Liver (tissue), 9 donors: ENCODE results near the gene SIGLEC9. TPM values are rescaled to one million over a fixed set of nuclear protein-coding genes. Genes with fewer than 3 reads are reported as not detected.

Experiments
- DNase-seq: peaks from one replicate; pipeline ENCODE4 v3.0.0-alpha.2; 2017; ENCODE audit warnings: low spot score
- H3K27ac ChIP-seq, 2 donors: one replicate each; pipeline ENCODE4 v1.7.0; 2013; ENCODE audit warnings: inconsistent platforms in 2 of 2, low read length in 2 of 2, control low read depth in 1 of 2, low read depth in 1 of 2, mild to moderate bottlenecking in 1 of 2
- H3K27me3 ChIP-seq, 4 donors: one replicate each; pipeline versions ENCODE4 v1.6.1 to v1.7.0; 2013; ENCODE audit warnings: low read length in 3 of 4, inconsistent platforms in 1 of 4, mild to moderate bottlenecking in 1 of 4, moderate library complexity in 1 of 4; ENCODE audit not compliant: control insufficient read depth in 4 of 4, insufficient read depth in 4 of 4
- H3K36me3 ChIP-seq, 4 donors: one replicate each; pipeline versions ENCODE4 v1.6.1 to v1.7.0; 2013; ENCODE audit warnings: low read length in 3 of 4, mild to moderate bottlenecking in 3 of 4, low read depth in 1 of 4, moderate library complexity in 1 of 4; ENCODE audit not compliant: control insufficient read depth in 4 of 4, insufficient read depth in 3 of 4
- H3K4me1 ChIP-seq, 4 donors: one replicate each; pipeline versions ENCODE4 v1.6.1 to v1.7.0; 2013; ENCODE audit warnings: low read length in 3 of 4, mild to moderate bottlenecking in 3 of 4, moderate library complexity in 1 of 4; ENCODE audit not compliant: control insufficient read depth in 4 of 4, insufficient read depth in 4 of 4
- H3K4me3 ChIP-seq, 3 donors: one replicate each; pipeline versions ENCODE4 v1.6.1 to v1.7.0; 2013; ENCODE audit warnings: low read length in 3 of 3, control low read depth in 1 of 3, low read depth in 1 of 3, mild to moderate bottlenecking in 1 of 3
- H3K9ac ChIP-seq, 2 donors: one replicate each; pipeline ENCODE4 v1.7.0; 2013; ENCODE audit warnings: low read length in 2 of 2, mild to moderate bottlenecking in 2 of 2, moderate library complexity in 2 of 2, control low read depth in 1 of 2, low read depth in 1 of 2
- H3K9me3 ChIP-seq, 4 donors: one replicate each; pipeline versions ENCODE4 v1.6.1 to v1.7.0; 2013; ENCODE audit warnings: low read length in 3 of 4; ENCODE audit not compliant: control insufficient read depth in 4 of 4
- ATF3 ChIP-seq: IDR thresholded peaks from 2 replicates; pipeline ENCODE4 v1.6.1; 2016; ENCODE audit warnings: antibody characterized with exemption
- CTCF ChIP-seq: fragments of 150-350 bp; IDR thresholded peaks from 2 replicates; pipeline ENCODE4 v1.5.1; 2017; ENCODE audit warnings: improper control_type of control experiment, low read depth, low read length; ENCODE audit not compliant: missing input control
- EGR1 ChIP-seq, 2 donors: IDR thresholded peaks; 2 replicates each; pipeline ENCODE4 v1.6.1; 2016 to 2018; ENCODE audit warnings: antibody characterized with exemption in 2 of 2, low read depth in 2 of 2
- FOXA1 ChIP-seq: IDR thresholded peaks from 2 replicates; pipeline ENCODE4 v1.6.1; 2016; ENCODE audit warnings: antibody characterized with exemption
- FOXA2 ChIP-seq: IDR thresholded peaks from 2 replicates; pipeline ENCODE4 v1.6.1; 2016; ENCODE audit warnings: antibody characterized with exemption
- GABPA ChIP-seq, 2 donors: IDR thresholded peaks in 1 of 2; conservative IDR thresholded peaks in 1 of 2; 2 replicates each; pipeline ENCODE4 v1.6.1; 2016; ENCODE audit warnings: antibody characterized with exemption in 2 of 2, mild to moderate bottlenecking in 1 of 2, moderate library complexity in 1 of 2
- HNF4A ChIP-seq, 2 donors: conservative IDR thresholded peaks; 2 replicates each; pipeline ENCODE4 v1.6.1; 2016; ENCODE audit warnings: antibody characterized with exemption in 2 of 2, mild to moderate bottlenecking in 2 of 2
- HNF4G ChIP-seq: IDR thresholded peaks from 2 replicates; pipeline ENCODE4 v1.6.1; 2016; ENCODE audit warnings: antibody characterized with exemption
- JUND ChIP-seq, 2 donors: IDR thresholded peaks; 2 replicates each; pipeline ENCODE4 v1.6.1; 2016; ENCODE audit warnings: antibody characterized with exemption in 2 of 2
- MAX ChIP-seq: IDR thresholded peaks from 2 replicates; pipeline ENCODE4 v1.6.1; 2016; ENCODE audit warnings: antibody characterized with exemption
- NR2F2 ChIP-seq: IDR thresholded peaks from 2 replicates; pipeline ENCODE4 v1.6.1; 2016; ENCODE audit warnings: antibody characterized with exemption
- RAD21 ChIP-seq, 2 donors: IDR thresholded peaks; 2 replicates each; pipeline ENCODE4 v1.6.1; 2016; ENCODE audit warnings: antibody characterized with exemption in 2 of 2, mild to moderate bottlenecking in 2 of 2
- REST ChIP-seq: IDR thresholded peaks from 2 replicates; pipeline ENCODE4 v1.6.1; 2016; ENCODE audit warnings: antibody characterized with exemption, mild to moderate bottlenecking
- RXRA ChIP-seq, 2 donors: IDR thresholded peaks; 2 replicates each; pipeline ENCODE4 v1.6.1; 2017 to 2018; ENCODE audit warnings: antibody characterized with exemption in 2 of 2, mild to moderate bottlenecking in 1 of 2
- SP1 ChIP-seq: IDR thresholded peaks from 2 replicates; pipeline ENCODE4 v1.6.1; 2018; ENCODE audit warnings: antibody characterized with exemption, mild to moderate bottlenecking
- TAF1 ChIP-seq: conservative IDR thresholded peaks from 2 replicates; pipeline ENCODE4 v1.6.1; 2016; ENCODE audit warnings: antibody characterized with exemption, mild to moderate bottlenecking
- YY1 ChIP-seq: IDR thresholded peaks from 2 replicates; pipeline ENCODE4 v1.6.1; 2016; ENCODE audit warnings: antibody characterized with exemption, mild to moderate bottlenecking
- ZBTB33 ChIP-seq: IDR thresholded peaks from 2 replicates; pipeline ENCODE4 v1.6.1; 2016; ENCODE audit warnings: antibody characterized with exemption
- whole genome bisulfite sequencing: extraction: QIAGEN DNeasy Blood & Tissue Kit; methylation state at CpG from one replicate; pipeline ENCODE4 v1.1.7; 2013; 5-methylcytosine and 5-hydroxymethylcytosine counted together
- polyA plus RNA-seq, 2 donors: library from polyadenylated mRNA; stranded (reverse) in 1 of 2; unstranded in 1 of 2; fragments of 200-250 nt in 1 of 2; fragments of >200 nt in 1 of 2; fragmentation: Nextera tagmentation in 1 of 2; extraction: Ambion mirVana in 1 of 2; gene quantifications; one replicate each; pipeline versions ENCODE4 v1.2.1 to v1.2.3, GENCODE V29; 2013 to 2015
- total RNA-seq, 2 donors: library from RNA; depleted of rRNA; stranded (reverse); fragments of >200 nt; gene quantifications; one replicate each; pipeline ENCODE4 v1.2.3, GENCODE V29; 2014
- donor health status: healthy.
- donor health status: healthy.
- donor health status: healthy.
- donor health status: healthy.
- donor health status: healthy.

Gene SIGLEC9
- total and polyA plus RNA-seq, 4 donors, result 3.0 to 5.4 (median 4.4) TPM

- no peak for DNase-seq
- 31% methylated on average over 9 of the region's 9 CpGs for WGBS
- H3K9ac ChIP-seq, result no peak overlapping the region
- peaks cover 0 to 4% (median 0%) of the 10 kb centered on the region in 4 donors for H3K27me3 ChIP-seq
- no peaks in the 10 kb centered on the region for H3K9me3 ChIP-seq
- no peak overlapping the region for H3K4me3 ChIP-seq
- H3K4me1 ChIP-seq, result no peaks in the 10 kb centered on the region
- H3K36me3 ChIP-seq, result no peaks in the 10 kb centered on the region
- TF ChIP-seq HNF4G (no peak), NR2F2 (no peak)
- H3K27ac ChIP-seq, result no peak overlapping the region
Observed at GRCh38 chr19:51166846-51167490, 42.3 kb downstream of the SIGLEC9 start.

GRCh38 chr19:51168564-51169282 lies 44.0 kb downstream of the SIGLEC9 start:
- Histone ChIP-seq H3K27ac (no peak overlapping the region), H3K4me1 (no peaks in the 10 kb centered on the region), H3K27me3 (peaks cover 0 to 8% (median 0%) of the 10 kb centered on the region in 4 donors), H3K36me3 (no peaks in the 10 kb centered on the region), H3K9ac (no peak overlapping the region), H3K9me3 (no peaks in the 10 kb centered on the region), H3K4me3 (no peak overlapping the region)
- no peak for TF ChIP-seq RXRA (IDR thresholded peaks at IDR 0.05)
- TF ChIP-seq NR2F2, result no peak
- TF ChIP-seq ZBTB33, result no peak
- TF ChIP-seq GABPA (IDR thresholded peaks at IDR 0.05 in 1 of 2, conservative IDR thresholded peaks at IDR 0.05 in 1 of 2), result no peak
- TF ChIP-seq FOXA1, result no peak
- no peak for TF ChIP-seq JUND (IDR thresholded peaks at IDR 0.05)
- TF ChIP-seq ATF3, result no peak
- TF ChIP-seq HNF4A (conservative IDR thresholded peaks at IDR 0.05), result no peak
- TF ChIP-seq SP1, result no peak
- TF ChIP-seq YY1, result no peak
- no peak for TF ChIP-seq EGR1 (IDR thresholded peaks at IDR 0.05; ENCODE audit: low read depth in 2 of 2)
- no peak for TF ChIP-seq RAD21 (IDR thresholded peaks at IDR 0.05)
- TF ChIP-seq REST, result no peak
- TF ChIP-seq MAX, result no peak
- TF ChIP-seq FOXA2, result no peak
- no peak for TF ChIP-seq TAF1
- TF ChIP-seq CTCF, result no peak
- WGBS, result 72% methylated on average over 13 of the region's 13 CpGs
- DNase-seq, result no peak
